ENCODE results near the gene CLDN9.

CLDN9 gene

DNA sequence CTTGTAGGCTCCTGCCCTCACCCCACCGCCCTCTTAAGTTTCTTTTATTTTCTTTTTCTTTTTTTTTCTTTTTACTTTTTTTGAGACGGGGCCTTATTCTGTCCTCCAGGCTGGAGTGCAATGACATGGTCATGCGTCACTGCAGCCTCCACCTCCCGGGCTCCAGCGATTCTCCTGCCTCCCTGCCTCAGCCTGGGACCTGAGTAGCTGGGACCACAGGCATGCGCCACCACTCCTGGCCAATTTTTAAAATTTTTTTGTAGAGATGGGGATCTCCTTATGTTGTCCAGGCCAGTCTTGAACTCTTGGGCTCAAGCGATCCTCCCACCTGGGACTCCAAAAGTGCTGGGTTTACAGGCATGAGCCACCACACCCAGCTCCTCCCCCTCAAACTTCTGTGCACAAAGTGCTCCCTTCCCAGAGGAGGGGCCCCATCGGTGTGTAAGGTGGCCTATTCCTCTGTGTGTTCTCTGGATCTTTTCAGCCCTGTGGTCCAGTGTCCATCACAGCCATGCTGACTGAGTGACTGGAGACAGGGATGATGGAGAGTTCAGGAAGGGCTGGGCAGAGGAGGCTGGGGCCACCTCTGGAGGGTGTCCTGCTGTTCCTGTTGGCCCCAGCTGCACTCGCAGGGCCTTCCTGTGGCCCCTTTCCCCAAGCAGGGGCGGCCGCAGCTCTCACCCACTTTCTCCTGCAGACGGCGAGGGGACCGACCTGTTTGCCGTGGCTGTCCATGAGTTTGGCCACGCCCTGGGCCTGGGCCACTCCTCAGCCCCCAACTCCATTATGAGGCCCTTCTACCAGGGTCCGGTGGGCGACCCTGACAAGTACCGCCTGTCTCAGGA, 43.8 kb downstream of the CLDN9 start:
- POLR2A ChIA-PET = no interaction called here
- no peak for DNase-seq (ENCODE audit: extremely low spot score)

DNA sequence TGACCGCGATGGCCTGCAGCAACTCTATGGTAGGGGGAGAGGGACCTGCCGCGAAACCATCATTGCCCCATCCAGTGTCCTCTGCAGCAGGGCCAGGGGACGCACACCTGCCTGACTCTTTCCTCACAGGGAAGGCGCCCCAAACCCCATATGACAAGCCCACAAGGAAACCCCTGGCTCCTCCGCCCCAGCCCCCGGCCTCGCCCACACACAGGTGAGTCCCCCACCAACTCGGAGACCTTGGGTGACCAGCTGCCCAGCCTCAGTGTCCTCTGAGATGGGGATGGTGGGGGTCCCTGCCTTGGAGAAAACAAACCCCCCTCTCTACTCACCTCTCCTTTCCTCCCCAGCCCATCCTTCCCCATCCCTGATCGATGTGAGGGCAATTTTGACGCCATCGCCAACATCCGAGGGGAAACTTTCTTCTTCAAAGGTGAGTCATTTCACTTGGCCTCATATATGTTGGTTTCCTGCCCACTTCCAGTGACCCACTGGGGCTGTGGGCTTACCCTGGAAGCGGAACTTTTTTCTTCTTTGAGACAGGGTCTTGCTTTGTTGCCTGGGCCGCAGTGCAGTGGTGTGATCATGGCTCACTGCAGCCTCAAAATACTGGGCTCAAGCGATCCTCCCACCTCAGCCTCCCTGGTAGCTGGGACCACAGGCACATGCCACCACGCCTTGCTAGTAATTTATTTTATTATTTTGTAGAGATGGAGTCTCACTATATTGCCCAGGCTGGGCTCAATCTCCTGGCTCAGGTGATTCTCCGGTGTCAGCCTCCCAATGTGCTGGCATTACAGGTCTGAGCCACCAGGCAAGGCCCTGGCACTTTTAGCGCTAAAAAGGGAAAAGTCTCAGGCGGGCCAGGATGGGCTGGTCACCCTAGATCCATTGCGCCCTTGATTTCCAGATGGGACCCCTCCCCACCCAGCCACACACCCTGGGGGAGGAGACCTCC, 44.7 kb downstream of the CLDN9 start:
- POLR2A ChIA-PET = interaction anchor here (1.0 kb wide), 1 partner anchor 8 kb away, joined by 3 read pairs; no protein-coding TSS in a partner anchor
- CTCF ChIA-PET = interaction anchor here (1.0 to 4.4 kb wide), 22 partner anchors 9 to 1196 kb away, joined by 3 to 119 read pairs (median 8); partner anchors contain the start of genes ZNF205, ZNF213 and ZSCAN10
- TF ChIP-seq, protein P1, sequence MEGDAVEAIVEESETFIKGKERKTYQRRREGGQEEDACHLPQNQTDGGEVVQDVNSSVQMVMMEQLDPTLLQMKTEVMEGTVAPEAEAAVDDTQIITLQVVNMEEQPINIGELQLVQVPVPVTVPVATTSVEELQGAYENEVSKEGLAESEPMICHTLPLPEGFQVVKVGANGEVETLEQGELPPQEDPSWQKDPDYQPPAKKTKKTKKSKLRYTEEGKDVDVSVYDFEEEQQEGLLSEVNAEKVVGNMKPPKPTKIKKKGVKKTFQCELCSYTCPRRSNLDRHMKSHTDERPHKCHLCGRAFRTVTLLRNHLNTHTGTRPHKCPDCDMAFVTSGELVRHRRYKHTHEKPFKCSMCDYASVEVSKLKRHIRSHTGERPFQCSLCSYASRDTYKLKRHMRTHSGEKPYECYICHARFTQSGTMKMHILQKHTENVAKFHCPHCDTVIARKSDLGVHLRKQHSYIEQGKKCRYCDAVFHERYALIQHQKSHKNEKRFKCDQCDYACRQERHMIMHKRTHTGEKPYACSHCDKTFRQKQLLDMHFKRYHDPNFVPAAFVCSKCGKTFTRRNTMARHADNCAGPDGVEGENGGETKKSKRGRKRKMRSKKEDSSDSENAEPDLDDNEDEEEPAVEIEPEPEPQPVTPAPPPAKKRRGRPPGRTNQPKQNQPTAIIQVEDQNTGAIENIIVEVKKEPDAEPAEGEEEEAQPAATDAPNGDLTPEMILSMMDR (IDR thresholded peaks at IDR 0.05; ENCODE audit: control extremely low read depth, extremely low read depth, low read depth, missing control alignments) = no peak

More for the DNA sequence above, 43.8 kb downstream of the CLDN9 start:
- CTCF ChIA-PET = interaction anchor here (0.9 to 2.7 kb wide), 3 partner anchors 19 to 73 kb away, joined by 3 to 9 read pairs (median 9); no protein-coding TSS in a partner anchor
- TF ChIP-seq, protein P1 (IDR thresholded peaks at IDR 0.05; ENCODE audit: control extremely low read depth, extremely low read depth, low read depth, missing control alignments) = no peak

DNA sequence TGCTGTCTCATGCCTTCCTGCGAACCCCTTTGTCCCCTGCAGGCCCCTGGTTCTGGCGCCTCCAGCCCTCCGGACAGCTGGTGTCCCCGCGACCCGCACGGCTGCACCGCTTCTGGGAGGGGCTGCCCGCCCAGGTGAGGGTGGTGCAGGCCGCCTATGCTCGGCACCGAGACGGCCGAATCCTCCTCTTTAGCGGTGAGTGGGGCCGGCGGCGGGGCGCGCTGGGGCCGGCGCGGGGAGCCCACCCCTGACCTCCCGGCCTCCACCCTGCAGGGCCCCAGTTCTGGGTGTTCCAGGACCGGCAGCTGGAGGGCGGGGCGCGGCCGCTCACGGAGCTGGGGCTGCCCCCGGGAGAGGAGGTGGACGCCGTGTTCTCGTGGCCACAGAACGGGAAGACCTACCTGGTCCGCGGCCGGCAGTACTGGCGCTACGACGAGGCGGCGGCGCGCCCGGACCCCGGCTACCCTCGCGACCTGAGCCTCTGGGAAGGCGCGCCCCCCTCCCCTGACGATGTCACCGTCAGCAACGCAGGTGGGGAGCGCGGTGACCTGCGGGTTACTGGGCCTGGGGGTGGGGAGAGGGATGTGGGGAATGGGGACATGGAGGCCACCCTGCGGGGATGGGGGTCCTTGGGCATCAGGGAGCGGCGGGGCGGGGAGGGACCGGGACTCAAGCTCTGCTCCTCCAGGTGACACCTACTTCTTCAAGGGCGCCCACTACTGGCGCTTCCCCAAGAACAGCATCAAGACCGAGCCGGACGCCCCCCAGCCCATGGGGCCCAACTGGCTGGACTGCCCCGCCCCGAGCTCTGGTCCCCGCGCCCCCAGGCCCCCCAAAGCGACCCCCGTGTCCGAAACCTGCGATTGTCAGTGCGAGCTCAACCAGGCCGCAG, 45.7 kb downstream of the CLDN9 start:
- POLR2A ChIA-PET = interaction anchor here (0.5 to 1.0 kb wide), 3 partner anchors 9 to 30 kb away, joined by 3 to 6 read pairs (median 3); no protein-coding TSS in a partner anchor
- peak; percentile 73 for DNase-seq (ENCODE audit: extremely low spot score)
- TF ChIP-seq, protein P1 (IDR thresholded peaks at IDR 0.05; ENCODE audit: control extremely low read depth, extremely low read depth, low read depth, missing control alignments) = peak; percentile 59
- CTCF ChIA-PET = interaction anchor here (0.6 to 4.4 kb wide), 37 partner anchors 10 to 1195 kb away, joined by 3 to 119 read pairs (median 5); partner anchors contain the start of genes HCFC1R1, PAQR4, THOC6 and ZNF174

More for the DNA sequence above, 44.7 kb downstream of the CLDN9 start:
- no peak for DNase-seq (ENCODE audit: extremely low spot score)

DNA sequence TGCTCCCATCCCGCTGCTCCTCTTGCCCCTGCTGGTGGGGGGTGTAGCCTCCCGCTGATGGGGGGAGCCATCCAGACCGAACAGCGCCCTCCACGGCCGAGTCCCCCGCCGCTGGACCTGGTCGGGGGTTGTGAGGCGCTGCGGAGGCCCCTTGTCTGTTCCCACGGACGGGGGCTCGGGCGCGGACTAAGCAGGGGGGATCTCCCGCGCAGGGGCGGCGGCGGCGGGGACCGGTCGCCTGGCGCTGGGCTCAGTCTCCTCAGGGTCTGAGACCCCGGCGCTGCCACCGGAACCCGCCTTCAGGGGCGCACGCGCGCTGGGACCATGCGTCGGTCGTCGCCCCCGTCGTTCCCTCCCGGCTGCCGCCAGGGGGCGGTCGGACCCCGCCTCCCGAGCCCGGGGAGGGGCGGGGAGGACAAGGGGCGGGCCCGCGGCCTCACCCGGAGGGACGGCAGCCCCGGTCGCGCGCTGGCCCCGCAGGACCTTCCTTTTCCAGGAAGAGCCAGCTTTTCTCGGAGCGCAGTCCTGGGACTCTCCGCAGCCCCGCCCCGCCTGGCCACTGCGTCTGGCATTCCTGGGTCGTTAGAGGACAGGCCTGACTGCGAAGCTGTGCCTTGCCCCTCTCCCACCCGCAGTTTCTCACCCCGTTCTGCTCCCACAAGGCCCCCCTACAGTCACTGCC, 46.5 kb downstream of the CLDN9 start:
- peak; percentile 95 for DNase-seq (ENCODE audit: extremely low spot score)
- ChIA-PET CTCF (interaction anchor here (0.7 to 4.4 kb wide), 43 partner anchors 10 to 1195 kb away, joined by 3 to 119 read pairs (median 5); partner anchors contain the start of genes HCFC1R1, THOC6, ZNF174 and ZNF205), POLR2A (interaction anchor here (1.0 kb wide), 1 partner anchor 30 kb away, joined by 3 read pairs; no protein-coding TSS in a partner anchor)
- TF ChIP-seq, protein P1 (IDR thresholded peaks at IDR 0.05; ENCODE audit: control extremely low read depth, extremely low read depth, low read depth, missing control alignments) = peak; percentile 93

DNA sequence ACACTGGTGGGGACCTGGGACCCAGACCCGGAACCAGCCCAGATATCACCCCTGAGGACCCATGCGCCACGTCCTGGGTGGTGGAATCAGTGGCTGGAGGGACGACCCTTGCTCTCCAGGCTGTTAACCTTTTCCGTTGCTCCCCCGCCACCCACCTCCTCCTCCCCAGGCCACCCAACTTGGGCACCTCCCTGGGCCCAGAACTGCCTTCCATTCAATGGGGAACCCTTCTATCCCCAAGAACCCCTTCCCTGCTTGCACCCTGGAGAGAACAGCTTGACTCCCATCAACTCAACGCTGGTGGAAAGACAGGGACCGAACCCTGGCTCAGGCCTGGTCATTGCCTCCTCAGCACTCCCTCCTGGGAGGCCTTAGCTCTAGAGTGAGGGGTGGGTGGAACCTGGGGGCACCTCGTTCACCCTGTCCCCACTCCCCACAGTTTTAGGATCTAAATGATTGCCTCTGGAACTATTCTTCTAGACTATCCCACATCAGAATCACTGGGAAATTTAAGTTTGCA, 47.1 kb downstream of the CLDN9 start:
- TF ChIP-seq, protein P1 (IDR thresholded peaks at IDR 0.05; ENCODE audit: control extremely low read depth, extremely low read depth, low read depth, missing control alignments) = no peak
- ChIA-PET POLR2A (no interaction called here), CTCF (interaction anchor here (0.7 to 4.4 kb wide), 22 partner anchors 9 to 341 kb away, joined by 3 to 119 read pairs (median 6); partner anchors contain the start of genes HCFC1R1, THOC6, ZNF174 and ZNF205)
- no peak for DNase-seq (ENCODE audit: extremely low spot score)

Measured in GM10248 (cell line).